ENCODE data around the gene MBP.

MBP gene

DNA sequence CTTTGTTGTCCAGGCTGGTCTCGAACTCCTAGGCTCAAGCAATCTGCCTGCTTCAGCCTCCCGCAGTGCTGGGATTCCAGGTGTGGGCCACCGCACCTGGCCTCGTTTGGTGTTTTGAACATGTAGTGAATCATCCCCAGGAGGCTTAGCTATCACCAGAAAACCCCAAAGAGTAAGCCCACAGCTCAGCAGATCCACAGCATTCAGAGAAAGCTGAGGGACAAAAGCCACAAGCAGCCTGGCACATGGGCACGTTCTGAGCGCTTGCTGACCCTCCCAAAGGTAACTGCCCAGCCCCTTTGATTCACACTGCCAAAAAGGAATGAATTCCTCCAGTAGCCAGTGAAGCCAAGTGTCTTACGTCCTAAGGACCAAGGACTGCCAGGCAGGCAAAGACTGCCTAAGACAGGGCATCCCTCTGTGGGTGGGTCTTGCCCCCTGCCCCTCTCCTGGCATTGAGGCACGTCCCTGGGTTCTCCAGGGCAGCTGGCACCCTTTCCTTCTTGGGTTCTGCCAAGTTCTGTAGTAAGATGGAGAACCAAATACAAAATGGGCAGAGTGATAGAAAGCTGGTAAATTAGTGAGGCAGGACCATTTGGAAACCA lies 31.7 kb downstream of the MBP start:
- DNase-seq (ENCODE audit: low read depth, low spot score): peak; percentile 48

- no peak for DNase-seq (ENCODE audit: low read depth, low spot score)
Observed at GRCh38 chr18:77099485-77100370, 32.9 kb downstream of the MBP start.

DNA sequence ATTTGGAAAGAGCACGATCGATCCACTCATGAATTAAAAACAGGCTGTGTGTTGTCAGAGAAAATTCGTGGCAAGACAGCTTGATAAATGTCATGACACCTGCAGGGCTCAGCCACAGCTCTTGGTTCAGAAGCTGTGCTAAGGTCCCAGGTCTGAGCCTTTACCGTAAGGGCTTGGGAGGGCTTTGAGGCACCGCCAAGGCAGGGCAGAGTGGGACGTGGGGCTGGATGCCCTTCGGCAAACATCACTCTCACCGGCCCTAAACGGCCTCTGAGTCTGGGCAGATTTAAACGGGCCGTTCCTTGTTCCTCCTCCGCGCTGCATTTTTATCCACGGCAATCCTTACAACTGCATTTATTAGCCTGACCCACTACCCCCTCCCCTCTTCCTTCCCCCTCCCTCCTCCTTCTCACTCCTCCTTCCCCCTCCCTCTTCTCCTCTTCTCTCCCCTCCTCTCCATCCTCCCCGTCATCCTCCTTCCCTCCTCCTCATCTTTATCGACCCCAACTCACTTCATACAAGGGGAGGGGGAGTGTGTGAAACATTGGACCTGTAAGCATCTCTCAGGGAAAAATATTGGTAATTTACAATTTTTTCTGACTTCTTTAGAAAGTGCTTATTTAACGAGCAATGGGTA lies 33.9 kb downstream of the MBP start:
- peak; percentile 46 for DNase-seq (ENCODE audit: low read depth, low spot score)

DNA sequence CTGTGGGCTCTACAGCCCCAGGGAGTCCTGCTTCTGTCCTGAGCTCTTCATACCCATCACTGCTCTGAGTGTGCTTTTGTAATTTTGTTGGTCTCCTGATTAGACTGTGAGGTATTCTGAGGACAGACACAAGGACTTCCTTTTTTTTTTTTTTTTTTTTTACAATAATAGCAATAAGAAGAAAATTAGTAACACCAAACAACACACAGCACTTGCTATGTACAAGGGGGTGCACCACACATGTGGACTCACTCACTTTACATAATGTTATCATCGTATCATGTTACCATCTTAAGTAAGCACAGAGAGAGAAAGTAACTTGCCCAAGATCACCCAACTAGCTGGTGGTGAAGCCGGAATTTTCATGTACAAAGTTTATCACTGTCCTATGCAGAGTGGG lies 34.6 kb downstream of the MBP start:
- DNase-seq (ENCODE audit: low read depth, low spot score): no peak

GRCh38 chr18:77096936-77097886 lies 35.4 kb downstream of the MBP start:
- DNase-seq (ENCODE audit: low read depth, low spot score): no peak

- DNase-seq (ENCODE audit: low read depth, low spot score): no peak
Observed at GRCh38 chr18:77095391-77096371, 36.9 kb downstream of the MBP start.

- DNase-seq (ENCODE audit: low read depth, low spot score): no peak
Observed at GRCh38 chr18:77093586-77093985, 39.0 kb downstream of the MBP start.

GRCh38 chr18:77093067-77093430 lies 39.5 kb downstream of the MBP start:
- no peak for DNase-seq (ENCODE audit: low read depth, low spot score)

GRCh38 chr18:77092104-77093066 lies 40.2 kb downstream of the MBP start:
- DNase-seq (ENCODE audit: low read depth, low spot score): no peak

DNA sequence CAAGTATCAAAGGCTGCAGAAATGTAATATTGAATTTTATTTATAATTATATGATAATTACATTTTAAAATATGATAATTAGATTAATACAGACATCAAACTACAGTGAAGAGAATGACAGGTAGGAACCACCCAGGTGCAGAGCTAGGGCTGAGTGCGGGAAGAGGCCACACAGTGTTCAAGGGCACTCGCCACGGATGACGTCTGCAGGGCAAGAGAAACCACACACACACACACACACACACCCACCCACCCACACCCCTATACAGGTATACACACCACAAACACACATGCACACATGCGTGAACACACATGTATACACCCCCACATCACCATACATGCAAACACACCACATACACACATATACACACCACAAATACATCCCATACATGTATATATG lies 41.2 kb downstream of the MBP start:
- DNase-seq (ENCODE audit: low read depth, low spot score): no peak

GRCh38 chr18:77090546-77091174 lies 41.9 kb downstream of the MBP start:
- peak; percentile 53 for DNase-seq (ENCODE audit: low read depth, low spot score)

DNA sequence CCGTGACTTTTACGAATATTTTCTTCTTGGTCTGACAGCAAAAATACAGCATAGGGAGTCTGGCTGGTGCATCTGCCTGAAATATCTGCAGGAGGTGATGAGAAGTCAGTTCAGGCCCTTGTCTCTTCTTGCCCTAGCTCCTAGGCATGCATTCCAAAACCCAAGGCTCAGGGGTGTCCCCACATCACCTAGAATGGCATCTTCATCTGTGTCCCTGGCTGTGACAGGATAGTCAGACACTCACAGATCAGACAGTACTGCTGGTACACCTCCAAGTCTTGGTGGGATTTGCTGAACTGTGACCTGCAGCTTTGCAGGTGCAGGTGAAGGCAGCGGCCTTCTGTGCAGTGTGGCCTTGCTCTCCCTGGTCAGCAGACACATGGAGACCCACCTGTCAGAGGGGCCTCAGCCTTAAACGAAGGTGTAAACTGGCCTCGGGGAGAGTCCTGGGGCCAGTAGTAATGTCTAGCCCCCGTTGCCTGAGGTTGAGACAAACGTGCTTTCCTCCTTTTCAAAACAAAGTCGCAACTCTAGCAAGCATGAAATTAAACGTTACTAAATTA lies 42.8 kb downstream of the MBP start:
- DNase-seq (ENCODE audit: low read depth, low spot score): no peak

GRCh38 chr18:77088963-77089722 lies 43.4 kb downstream of the MBP start:
- no peak for DNase-seq (ENCODE audit: low read depth, low spot score)

- peak; percentile 75 for DNase-seq (ENCODE audit: low read depth, low spot score)
Observed at GRCh38 chr18:77087393-77088141, 45.0 kb downstream of the MBP start.

DNA sequence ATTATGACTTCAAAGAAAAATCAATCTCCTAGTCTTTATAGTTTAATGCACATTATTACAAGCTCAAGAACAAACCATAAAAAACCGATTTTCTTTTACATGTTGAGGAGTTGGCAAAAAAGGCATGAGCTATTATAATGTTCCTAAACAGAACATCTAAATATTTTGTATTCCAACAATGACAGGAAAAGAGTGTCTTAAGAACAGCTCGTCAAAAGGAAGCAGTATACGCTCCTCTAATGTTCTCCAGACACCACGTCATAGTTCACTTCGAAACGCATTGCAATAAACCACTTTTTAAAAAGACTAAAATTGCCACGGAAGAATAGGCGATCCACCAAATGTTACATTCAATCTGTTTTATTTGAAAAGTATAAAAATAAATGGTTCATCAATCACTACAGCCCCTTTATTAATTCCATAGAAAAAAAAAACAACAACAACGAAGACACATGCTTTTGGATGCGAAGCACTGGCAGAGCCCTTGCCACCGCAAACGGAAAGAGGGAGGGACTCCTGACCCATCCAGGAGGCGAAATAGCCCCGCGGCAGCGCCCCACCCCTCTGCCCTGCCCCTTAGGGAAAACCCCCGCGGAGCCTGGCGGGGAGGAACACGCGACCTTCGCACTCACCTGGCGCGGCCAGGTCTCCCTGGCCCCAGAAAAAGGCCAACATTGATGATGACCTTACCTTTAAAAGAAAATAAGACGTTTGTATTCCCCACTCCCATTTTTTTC lies 45.8 kb downstream of the MBP start:
- no peak for DNase-seq (ENCODE audit: low read depth, low spot score)

GRCh38 chr18:77086034-77086433 lies 46.5 kb downstream of the MBP start:
- peak; percentile 68 for DNase-seq (ENCODE audit: low read depth, low spot score)
